Measurements from ENCODE around the gene FAIM2.
"Not testable (repeated sequence)": the region's sequence is repeated elsewhere in the genome, so short reads cannot be mapped to it uniquely, and the experiment has no call there.

Gene FAIM2

GRCh38 chr12:49875115-49875720 is 28.5 kb downstream of the FAIM2 start:
- Histone ChIP-seq H3K9me3 (ENCODE audit: control insufficient read depth, insufficient read depth, low read length) (no peaks in the 10 kb centered on the region), H3K4me1 (ENCODE audit: insufficient read depth, low read length) (no peaks in the 10 kb centered on the region), H3K9ac (ENCODE audit: low read depth, low read length) (no peak overlapping the region), H3K36me3 (ENCODE audit: insufficient read depth, low read length) (no peaks in the 10 kb centered on the region)

GRCh38 chr12:49874142-49874897 is 29.4 kb downstream of the FAIM2 start:
- H3K9me3 ChIP-seq (ENCODE audit: control insufficient read depth, insufficient read depth, low read length): no peaks in the 10 kb centered on the region
- H3K36me3 ChIP-seq (ENCODE audit: insufficient read depth, low read length): no peaks in the 10 kb centered on the region
- no peaks in the 10 kb centered on the region for H3K4me1 ChIP-seq (ENCODE audit: insufficient read depth, low read length)
- H3K9ac ChIP-seq (ENCODE audit: low read depth, low read length): no peak overlapping the region

- H3K9ac ChIP-seq (ENCODE audit: low read depth, low read length): no peak overlapping the region
- no peaks in the 10 kb centered on the region for H3K4me1 ChIP-seq (ENCODE audit: insufficient read depth, low read length)
- H3K36me3 ChIP-seq (ENCODE audit: insufficient read depth, low read length): no peaks in the 10 kb centered on the region
- H3K9me3 ChIP-seq (ENCODE audit: control insufficient read depth, insufficient read depth, low read length): no peaks in the 10 kb centered on the region
These were observed 30.3 kb downstream of the FAIM2 start for GRCh38 chr12:49873361-49873934.

DNA sequence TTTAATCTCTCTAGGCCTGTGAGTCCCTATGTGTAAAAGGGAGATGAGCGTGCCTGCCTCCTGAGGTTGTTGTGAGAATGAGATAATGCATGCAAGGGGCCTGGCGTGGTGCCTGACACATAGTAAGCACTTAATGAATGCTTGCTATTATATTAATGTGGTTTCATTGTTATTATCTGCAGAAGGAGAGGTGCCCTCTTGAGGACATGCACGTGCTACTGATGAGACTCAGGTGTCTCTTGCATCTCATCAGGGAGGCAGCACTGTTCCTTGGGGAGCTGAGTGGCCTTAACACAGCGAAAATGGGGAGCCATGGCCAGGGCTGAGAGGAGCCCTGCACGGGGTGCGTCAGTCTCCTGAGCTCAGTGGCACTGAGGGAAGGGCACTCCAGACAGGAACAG is 30.9 kb downstream of the FAIM2 start:
- no peaks in the 10 kb centered on the region for H3K9me3 ChIP-seq (ENCODE audit: control insufficient read depth, insufficient read depth, low read length)
- H3K4me1 ChIP-seq (ENCODE audit: insufficient read depth, low read length): no peaks in the 10 kb centered on the region
- H3K36me3 ChIP-seq (ENCODE audit: insufficient read depth, low read length): no peaks in the 10 kb centered on the region
- H3K9ac ChIP-seq (ENCODE audit: low read depth, low read length): no peak overlapping the region

DNA sequence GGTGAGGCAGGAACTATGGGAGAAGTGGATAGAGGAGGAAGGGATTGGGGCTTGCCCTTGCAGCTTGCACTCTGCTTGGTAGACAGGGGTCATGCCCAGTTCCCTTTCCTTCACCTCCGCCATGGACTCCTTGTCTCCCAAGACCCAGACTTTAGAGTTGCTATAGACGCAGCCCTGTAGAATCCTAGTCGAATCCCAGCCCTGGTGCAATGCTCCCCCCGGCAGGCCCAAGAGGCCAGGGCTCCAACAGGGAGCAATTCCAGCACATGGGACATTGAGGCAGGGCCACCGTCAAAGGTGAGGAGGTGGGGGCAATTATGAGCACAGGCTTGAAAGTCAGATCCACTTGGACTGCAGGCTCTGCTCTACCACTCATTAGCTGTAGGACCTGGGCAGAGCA is 31.3 kb downstream of the FAIM2 start:
- no peaks in the 10 kb centered on the region for H3K9me3 ChIP-seq (ENCODE audit: control insufficient read depth, insufficient read depth, low read length)
- H3K9ac ChIP-seq (ENCODE audit: low read depth, low read length): no peak overlapping the region
- H3K4me1 ChIP-seq (ENCODE audit: insufficient read depth, low read length): no peaks in the 10 kb centered on the region
- no peaks in the 10 kb centered on the region for H3K36me3 ChIP-seq (ENCODE audit: insufficient read depth, low read length)

GRCh38 chr12:49871811-49872251 is 31.9 kb downstream of the FAIM2 start:
- not testable (repeated sequence) for H3K36me3 ChIP-seq (ENCODE audit: insufficient read depth, low read length); H3K4me1 ChIP-seq (ENCODE audit: insufficient read depth, low read length); H3K9ac ChIP-seq (ENCODE audit: low read depth, low read length); H3K9me3 ChIP-seq (ENCODE audit: control insufficient read depth, insufficient read depth, low read length)

DNA sequence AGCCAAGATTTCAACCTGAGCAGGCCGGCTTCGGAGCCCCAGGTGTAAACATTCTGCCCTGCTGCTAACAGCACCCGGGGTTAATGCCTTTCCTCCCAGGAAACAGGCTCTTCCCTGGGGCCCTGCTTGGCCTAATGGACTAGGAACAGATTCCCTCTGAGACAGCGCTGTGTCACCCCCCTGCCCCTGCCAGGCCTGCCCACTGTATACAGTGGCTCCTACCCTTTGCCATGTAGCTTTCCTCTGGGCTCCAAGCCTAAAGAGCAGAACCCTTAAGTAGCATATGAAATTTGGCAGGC is 32.5 kb downstream of the FAIM2 start:
- Histone ChIP-seq H3K9ac (ENCODE audit: low read depth, low read length) (no peak overlapping the region), H3K4me1 (ENCODE audit: insufficient read depth, low read length) (no peaks in the 10 kb centered on the region), H3K36me3 (ENCODE audit: insufficient read depth, low read length) (no peaks in the 10 kb centered on the region), H3K9me3 (ENCODE audit: control insufficient read depth, insufficient read depth, low read length) (no peaks in the 10 kb centered on the region)

- Histone ChIP-seq H3K36me3 (ENCODE audit: insufficient read depth, low read length) (no peaks in the 10 kb centered on the region), H3K9me3 (ENCODE audit: control insufficient read depth, insufficient read depth, low read length) (no peaks in the 10 kb centered on the region), H3K9ac (ENCODE audit: low read depth, low read length) (no peak overlapping the region), H3K4me1 (ENCODE audit: insufficient read depth, low read length) (no peaks in the 10 kb centered on the region)
These were observed 33.0 kb downstream of the FAIM2 start for GRCh38 chr12:49870501-49871262.

DNA sequence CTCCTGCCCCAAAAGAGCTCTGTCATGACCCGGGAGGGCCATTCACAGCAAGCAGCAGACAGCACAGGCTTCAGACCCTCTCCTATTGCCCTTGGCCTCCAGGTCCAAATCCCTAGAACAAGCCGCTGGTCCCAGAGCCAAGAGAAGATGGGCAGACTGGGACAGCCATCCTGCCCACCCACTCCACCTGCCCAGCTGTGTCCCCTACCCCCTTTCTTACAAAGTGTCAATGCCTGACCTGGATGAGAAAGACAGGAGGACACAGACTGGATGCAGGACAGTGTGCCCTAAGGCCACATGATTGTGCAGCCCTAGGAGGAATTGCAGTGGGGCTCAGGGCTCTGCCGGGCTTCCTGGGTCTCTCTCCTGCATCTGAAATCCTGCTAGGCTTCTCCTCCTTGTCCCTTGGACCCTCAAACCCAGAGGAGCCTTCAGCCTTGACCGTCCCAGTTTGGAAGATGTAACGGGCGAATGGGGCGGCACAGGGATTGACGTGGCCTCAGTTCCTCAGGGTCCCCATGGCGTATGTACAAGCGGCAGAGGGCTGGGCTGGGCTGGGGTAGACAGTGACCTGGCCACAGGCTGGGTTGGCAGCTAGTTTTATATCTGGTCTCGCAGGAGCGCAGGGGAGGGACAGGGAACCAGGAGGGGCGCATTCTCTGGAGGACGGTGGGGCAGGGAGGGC is 33.7 kb downstream of the FAIM2 start:
- no peaks in the 10 kb centered on the region for H3K36me3 ChIP-seq (ENCODE audit: insufficient read depth, low read length)
- H3K4me1 ChIP-seq (ENCODE audit: insufficient read depth, low read length): no peaks in the 10 kb centered on the region
- no peak overlapping the region for H3K9ac ChIP-seq (ENCODE audit: low read depth, low read length)
- no peaks in the 10 kb centered on the region for H3K9me3 ChIP-seq (ENCODE audit: control insufficient read depth, insufficient read depth, low read length)

GRCh38 chr12:49868952-49869815 is 34.5 kb downstream of the FAIM2 start:
- Histone ChIP-seq H3K4me1 (ENCODE audit: insufficient read depth, low read length) (no peaks in the 10 kb centered on the region), H3K9me3 (ENCODE audit: control insufficient read depth, insufficient read depth, low read length) (no peaks in the 10 kb centered on the region), H3K9ac (ENCODE audit: low read depth, low read length) (no peak overlapping the region), H3K36me3 (ENCODE audit: insufficient read depth, low read length) (no peaks in the 10 kb centered on the region)

DNA sequence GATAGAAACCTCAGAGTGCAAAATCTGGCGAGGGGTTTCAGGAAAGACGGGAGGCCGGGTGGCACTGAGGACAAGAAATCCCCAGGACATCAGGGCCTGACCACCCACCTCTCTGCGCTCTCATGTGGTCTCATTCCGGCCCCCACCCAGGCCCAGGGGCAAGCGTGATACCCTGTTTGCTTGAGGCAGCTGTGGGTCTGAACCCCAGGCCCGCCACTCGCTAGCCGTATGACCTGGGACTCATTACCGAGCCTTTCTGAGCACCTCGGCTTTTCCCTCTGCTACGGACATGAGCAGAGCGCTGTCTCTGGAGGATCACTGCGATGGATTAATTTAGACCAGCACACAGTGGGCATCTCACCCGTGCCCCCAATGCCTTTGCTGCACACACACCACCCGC is 35.3 kb downstream of the FAIM2 start:
- Histone ChIP-seq H3K9me3 (ENCODE audit: control insufficient read depth, insufficient read depth, low read length) (no peaks in the 10 kb centered on the region), H3K36me3 (ENCODE audit: insufficient read depth, low read length) (no peaks in the 10 kb centered on the region), H3K4me1 (ENCODE audit: insufficient read depth, low read length) (no peaks in the 10 kb centered on the region), H3K9ac (ENCODE audit: low read depth, low read length) (no peak overlapping the region)

DNA sequence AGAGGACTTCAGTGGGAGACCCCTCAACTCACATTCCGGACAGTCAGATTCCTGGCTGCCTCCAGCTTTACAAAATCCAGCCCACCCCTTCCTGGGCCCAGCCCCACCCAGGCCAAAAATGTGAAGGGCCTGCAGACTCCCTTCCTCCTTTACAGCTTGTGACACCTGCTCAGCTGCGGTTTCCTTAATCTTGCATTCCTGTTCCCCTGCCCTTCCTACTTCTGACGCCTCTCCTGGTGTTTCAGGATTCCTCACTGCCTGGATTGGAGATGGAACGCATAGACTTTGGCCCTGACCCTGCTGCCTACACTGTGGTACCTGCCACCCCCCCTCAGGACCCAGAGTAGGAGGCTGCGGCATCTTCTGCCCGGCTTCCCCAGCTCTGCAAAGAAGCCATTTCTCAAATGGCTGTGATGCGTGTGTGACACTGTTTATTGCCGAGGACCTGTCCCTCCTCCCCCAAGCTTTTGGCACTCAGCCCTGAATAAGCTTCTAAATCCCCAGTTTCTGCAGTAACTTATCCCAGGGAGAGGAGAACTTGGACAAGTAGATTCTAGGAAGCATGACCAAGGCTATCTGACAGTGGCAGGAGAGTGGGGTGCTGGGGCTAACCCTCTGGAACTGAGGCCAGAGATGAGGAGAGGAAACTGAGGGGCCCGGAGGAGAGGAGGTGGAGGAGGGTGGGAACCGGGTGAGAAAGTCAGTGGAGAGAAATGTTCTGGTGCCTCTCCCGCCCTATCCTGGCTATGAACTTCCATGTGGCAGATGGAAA is 35.9 kb downstream of the FAIM2 start:
- Histone ChIP-seq H3K36me3 (ENCODE audit: insufficient read depth, low read length) (no peaks in the 10 kb centered on the region), H3K9ac (ENCODE audit: low read depth, low read length) (no peak overlapping the region), H3K9me3 (ENCODE audit: control insufficient read depth, insufficient read depth, low read length) (no peaks in the 10 kb centered on the region), H3K4me1 (ENCODE audit: insufficient read depth, low read length) (no peaks in the 10 kb centered on the region)

DNA sequence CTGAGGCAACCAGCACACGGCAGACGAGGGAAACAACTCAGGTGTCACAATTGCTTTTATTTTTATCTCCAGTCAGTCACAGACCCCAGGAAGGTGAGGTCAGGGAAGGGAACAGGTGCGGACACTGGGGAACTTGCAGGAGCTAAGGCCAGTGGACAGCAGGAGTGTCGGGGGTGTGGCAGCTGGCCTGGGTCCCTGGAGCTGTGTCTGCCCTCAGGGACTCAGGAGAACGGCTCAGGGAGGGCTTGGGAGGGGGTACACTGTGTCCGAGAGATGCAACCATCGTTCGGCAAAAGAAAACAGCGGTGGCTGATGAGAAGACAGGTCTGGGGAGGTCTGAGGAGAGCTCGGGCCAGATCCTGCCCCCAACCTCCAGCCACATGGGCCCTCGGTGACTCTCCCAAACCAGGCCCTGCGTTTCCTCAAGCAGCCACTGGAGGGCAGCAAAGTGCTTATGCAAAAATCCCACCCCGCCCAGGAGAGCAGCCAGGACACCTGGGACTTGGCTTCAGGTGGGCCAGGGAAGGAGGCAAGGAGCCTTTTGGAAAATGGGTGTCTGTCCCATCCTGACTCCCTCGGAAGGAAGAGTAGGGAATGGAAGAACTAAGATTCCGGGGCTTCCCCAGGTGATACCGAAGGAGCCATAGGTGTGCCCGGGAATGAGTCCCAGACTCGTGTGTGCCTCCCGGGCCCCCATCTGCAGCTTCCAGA is 36.7 kb downstream of the FAIM2 start:
- no peaks in the 10 kb centered on the region for H3K4me1 ChIP-seq (ENCODE audit: insufficient read depth, low read length)
- no peaks in the 10 kb centered on the region for H3K36me3 ChIP-seq (ENCODE audit: insufficient read depth, low read length)
- H3K9ac ChIP-seq (ENCODE audit: low read depth, low read length): no peak overlapping the region
- no peaks in the 10 kb centered on the region for H3K9me3 ChIP-seq (ENCODE audit: control insufficient read depth, insufficient read depth, low read length)

Measured in ES-I3 (cell line).